Measurements from ENCODE around the gene NFASC.

DNA sequence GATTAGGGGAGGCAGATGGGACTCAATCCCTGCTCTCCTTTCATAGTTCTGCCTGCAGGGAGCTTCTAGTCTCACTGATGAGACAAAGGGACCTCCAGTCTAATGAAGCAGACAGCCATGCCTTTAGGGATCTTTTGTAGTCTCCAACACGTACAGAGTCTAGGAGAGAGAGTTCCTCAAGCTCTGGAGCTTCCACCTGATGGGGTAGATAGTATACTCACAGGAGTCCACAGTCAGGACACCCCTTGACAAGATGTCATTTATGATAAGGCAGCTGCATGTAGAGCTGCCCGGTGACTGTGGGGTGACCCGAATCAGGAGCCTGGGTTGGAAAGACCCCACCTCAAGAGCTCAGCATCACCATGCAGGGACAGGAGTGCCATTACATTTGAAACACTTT, 117.0 kb downstream of the NFASC start:
- TF ChIP-seq MAX (IDR thresholded peaks at IDR 0.05) (no peak), REST (IDR thresholded peaks at IDR 0.05) (no peak), RAD21 (IDR thresholded peaks at IDR 0.05) (no peak), TAF1 (conservative IDR thresholded peaks at IDR 0.05) (no peak), FOXA1 (IDR thresholded peaks at IDR 0.05) (no peak), SP1 (IDR thresholded peaks at IDR 0.05) (no peak), YY1 (IDR thresholded peaks at IDR 0.05) (no peak), EGR1 (IDR thresholded peaks at IDR 0.05; ENCODE audit: low read depth in 2 of 2) (no peak), JUND (IDR thresholded peaks at IDR 0.05) (no peak), HNF4A (conservative IDR thresholded peaks at IDR 0.05) (no peak)
- TF ChIP-seq, protein P1, sequence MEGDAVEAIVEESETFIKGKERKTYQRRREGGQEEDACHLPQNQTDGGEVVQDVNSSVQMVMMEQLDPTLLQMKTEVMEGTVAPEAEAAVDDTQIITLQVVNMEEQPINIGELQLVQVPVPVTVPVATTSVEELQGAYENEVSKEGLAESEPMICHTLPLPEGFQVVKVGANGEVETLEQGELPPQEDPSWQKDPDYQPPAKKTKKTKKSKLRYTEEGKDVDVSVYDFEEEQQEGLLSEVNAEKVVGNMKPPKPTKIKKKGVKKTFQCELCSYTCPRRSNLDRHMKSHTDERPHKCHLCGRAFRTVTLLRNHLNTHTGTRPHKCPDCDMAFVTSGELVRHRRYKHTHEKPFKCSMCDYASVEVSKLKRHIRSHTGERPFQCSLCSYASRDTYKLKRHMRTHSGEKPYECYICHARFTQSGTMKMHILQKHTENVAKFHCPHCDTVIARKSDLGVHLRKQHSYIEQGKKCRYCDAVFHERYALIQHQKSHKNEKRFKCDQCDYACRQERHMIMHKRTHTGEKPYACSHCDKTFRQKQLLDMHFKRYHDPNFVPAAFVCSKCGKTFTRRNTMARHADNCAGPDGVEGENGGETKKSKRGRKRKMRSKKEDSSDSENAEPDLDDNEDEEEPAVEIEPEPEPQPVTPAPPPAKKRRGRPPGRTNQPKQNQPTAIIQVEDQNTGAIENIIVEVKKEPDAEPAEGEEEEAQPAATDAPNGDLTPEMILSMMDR (IDR thresholded peaks at IDR 0.05; ENCODE audit: low read depth, low read length, missing input control), result no peak
- TF ChIP-seq, protein P2, sequence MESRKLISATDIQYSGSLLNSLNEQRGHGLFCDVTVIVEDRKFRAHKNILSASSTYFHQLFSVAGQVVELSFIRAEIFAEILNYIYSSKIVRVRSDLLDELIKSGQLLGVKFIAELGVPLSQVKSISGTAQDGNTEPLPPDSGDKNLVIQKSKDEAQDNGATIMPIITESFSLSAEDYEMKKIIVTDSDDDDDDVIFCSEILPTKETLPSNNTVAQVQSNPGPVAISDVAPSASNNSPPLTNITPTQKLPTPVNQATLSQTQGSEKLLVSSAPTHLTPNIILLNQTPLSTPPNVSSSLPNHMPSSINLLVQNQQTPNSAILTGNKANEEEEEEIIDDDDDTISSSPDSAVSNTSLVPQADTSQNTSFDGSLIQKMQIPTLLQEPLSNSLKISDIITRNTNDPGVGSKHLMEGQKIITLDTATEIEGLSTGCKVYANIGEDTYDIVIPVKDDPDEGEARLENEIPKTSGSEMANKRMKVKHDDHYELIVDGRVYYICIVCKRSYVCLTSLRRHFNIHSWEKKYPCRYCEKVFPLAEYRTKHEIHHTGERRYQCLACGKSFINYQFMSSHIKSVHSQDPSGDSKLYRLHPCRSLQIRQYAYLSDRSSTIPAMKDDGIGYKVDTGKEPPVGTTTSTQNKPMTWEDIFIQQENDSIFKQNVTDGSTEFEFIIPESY (IDR thresholded peaks at IDR 0.05), result no peak
